Stimulated activated naive B cell treated with anti-CD40 and anti-IgM and Interleukin-4, amounts not matched to agents 10 μg/mL and 1 μg/mL and 100 μg/mL, for 72 hours (primary cell): ENCODE results near the gene CHTF18.
"Not testable (repeated sequence)": the region's sequence is repeated elsewhere in the genome, so short reads cannot be mapped to it uniquely, and the experiment has no call there.

Experiments used
- ATAC-seq, 2 donors: fragments of 150-1000 bp; cut with Tn5 transposase; replicated peaks; 2 replicates each; pipeline ENCODE4 v1.10.0; 2021; ENCODE audit warnings: moderate library complexity in 1 of 2
- DNase-seq: peaks from one replicate; pipeline ENCODE4 v3.0.0; 2021
- H3K27ac Mint-ChIP-seq: one replicate; pipeline ENCODE4 v1.8.0; 2022; ENCODE audit warnings: mild to moderate bottlenecking, mixed read lengths
- H3K27me3 Mint-ChIP-seq, 2 donors: one replicate each; pipeline ENCODE4 v1.8.0; 2022; ENCODE audit warnings: mixed read lengths in 2 of 2
- H3K36me3 Mint-ChIP-seq, 2 donors: one replicate each; pipeline ENCODE4 v1.8.0; 2022; ENCODE audit warnings: mixed read lengths in 2 of 2, mild to moderate bottlenecking in 1 of 2
- H3K4me1 Mint-ChIP-seq, 2 donors: one replicate each; pipeline ENCODE4 v1.8.0; 2022; ENCODE audit warnings: mixed read lengths in 2 of 2, mild to moderate bottlenecking in 1 of 2
- H3K4me3 Mint-ChIP-seq, 2 donors: one replicate each; pipeline ENCODE4 v1.8.0; 2022; ENCODE audit warnings: mild to moderate bottlenecking in 2 of 2, mixed read lengths in 2 of 2, moderate library complexity in 1 of 2
- H3K9me3 Mint-ChIP-seq, 2 donors: one replicate each; pipeline ENCODE4 v1.8.0; 2022; ENCODE audit warnings: mixed read lengths in 2 of 2, mild to moderate bottlenecking in 1 of 2

Gene CHTF18

DNA sequence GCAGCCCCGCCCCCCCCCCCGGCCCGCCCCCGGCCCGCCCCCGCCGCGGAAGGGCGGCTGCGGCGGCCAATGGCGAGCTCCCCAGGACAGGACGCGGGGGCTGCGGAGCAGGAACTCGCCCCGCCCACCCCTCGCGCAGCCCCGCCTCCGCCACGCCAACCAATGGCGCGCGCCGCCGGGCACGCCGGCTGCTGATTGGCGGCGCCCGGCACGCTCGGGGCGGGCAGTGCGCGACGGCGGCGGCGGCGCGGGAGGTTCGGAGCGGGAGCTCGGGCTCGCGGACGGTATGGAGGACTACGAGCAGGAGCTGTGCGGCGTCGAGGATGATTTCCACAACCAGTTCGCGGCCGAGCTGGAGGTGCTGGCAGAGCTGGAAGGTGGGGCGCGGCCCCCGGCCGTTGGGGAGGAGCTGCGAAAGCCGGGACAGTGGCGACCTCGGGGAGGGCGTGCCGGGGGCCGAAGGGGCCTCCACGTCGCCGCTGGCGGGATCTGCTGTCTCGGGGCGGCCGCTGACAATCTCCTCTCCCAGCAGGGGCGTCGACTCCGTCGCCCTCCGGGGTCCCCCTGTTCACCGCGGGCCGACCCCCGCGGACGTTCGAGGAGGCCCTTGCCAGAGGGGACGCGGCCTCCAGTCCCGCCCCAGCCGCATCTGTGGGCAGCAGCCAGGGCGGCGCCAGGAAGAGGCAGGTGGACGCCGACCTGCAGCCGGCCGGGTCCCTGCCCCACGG lies at the start of gene CHTF18:
Gene CHTF18, plus strand, starts transcription at position 222 of the 728 bp plus-strand sequence. Its CDS starts 65 bp downstream, at position 287.
- ATAC-seq (peak; percentile 86 to 92), DNase-seq (peak; percentile 92)
- Mint-ChIP-seq H3K27ac (peak within 1 kb of the TSS; percentile 87), H3K27me3 (no peaks in the 10 kb centered on the region), H3K4me3 (peak within 1 kb of the TSS; percentile 89 to 90), H3K4me1 (peaks cover 18 to 42% of the 10 kb centered on the region in 2 donors), H3K36me3 (peaks cover 22 to 25% of the 10 kb centered on the region in 2 donors), H3K9me3 (no peaks in the 10 kb centered on the region)

DNA sequence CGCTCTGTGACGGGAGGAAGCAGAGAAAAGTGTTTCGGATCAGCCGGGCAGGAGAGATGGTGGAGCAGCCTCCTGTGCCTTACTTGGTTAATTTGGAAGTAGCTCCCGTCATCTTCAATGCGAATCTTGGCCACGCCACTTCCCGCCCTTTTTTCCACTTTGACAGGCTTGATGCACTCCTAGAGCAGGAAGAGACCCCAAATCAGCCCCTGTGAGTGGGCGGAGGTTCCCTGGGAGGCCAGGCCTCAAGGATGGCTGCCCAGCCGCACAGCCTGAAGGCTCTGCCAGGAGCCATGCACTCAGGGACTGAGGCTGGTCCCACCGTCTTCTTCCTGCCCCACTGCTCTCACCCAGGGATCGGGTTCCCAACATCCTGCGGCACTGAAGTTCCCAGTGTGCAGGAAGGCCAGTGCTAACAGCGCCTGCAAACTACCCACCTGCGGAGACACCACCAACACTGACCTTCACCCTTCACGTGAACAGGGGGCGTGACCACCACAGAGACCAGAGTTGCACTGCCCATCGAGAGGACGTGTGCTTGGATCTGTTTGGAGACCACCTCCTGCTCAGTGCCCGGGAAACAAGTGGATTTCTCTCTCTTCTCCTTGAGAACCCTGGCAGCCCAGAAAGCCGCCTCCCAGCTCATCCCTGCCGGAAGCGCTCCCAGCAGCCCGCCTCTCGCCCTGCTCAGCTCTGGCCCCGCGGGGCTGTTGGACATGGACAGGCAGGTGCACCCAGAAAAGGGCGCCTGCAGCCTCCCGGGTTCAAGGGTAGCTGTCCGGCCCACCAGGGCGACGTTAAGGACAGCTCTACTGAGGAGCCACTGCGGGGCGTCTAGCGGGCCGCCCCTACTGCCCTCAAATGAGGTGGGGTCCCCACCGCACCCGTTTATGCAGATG lies 48.6 kb upstream of the CHTF18 start:
- Mint-ChIP-seq H3K36me3 (peaks cover 18 to 26% of the 10 kb centered on the region in 2 donors), H3K27me3 (no peaks in the 10 kb centered on the region), H3K27ac (peak overlapping the region; percentile 91), H3K9me3 (no peaks in the 10 kb centered on the region), H3K4me3 (peak overlapping the region; percentile 84 to 89), H3K4me1 (peaks cover 14 to 38% of the 10 kb centered on the region in 2 donors)
- ATAC-seq = peak in 1 of 2 donors; percentile 2
- DNase-seq = no peak

DNA sequence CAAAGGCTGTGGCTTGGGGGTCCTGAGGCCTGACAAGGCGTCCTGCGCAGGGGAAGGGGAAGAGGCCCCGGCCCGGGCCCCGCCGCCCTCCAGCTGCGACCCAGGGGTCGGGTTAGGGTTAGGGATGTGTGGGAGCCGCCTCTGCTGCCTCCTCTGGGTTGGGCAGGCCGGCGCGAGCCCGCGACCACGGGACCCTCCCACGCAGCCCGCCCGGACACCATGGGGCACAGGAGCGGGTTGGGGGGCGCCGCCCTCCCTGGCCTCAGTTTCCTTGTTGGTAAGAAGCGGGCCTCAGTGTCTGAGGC lies 48.0 kb upstream of the CHTF18 start:
- Mint-ChIP-seq H3K27ac (peak overlapping the region; percentile 91), H3K4me1 (peaks cover 11 to 33% of the 10 kb centered on the region in 2 donors), H3K4me3 (peak overlapping the region; percentile 84 to 89), H3K9me3 (no peaks in the 10 kb centered on the region), H3K27me3 (no peaks in the 10 kb centered on the region), H3K36me3 (peaks cover 15 to 22% of the 10 kb centered on the region in 2 donors)
- ATAC-seq (peak; percentile 29 to 50), DNase-seq (no peak)

DNA sequence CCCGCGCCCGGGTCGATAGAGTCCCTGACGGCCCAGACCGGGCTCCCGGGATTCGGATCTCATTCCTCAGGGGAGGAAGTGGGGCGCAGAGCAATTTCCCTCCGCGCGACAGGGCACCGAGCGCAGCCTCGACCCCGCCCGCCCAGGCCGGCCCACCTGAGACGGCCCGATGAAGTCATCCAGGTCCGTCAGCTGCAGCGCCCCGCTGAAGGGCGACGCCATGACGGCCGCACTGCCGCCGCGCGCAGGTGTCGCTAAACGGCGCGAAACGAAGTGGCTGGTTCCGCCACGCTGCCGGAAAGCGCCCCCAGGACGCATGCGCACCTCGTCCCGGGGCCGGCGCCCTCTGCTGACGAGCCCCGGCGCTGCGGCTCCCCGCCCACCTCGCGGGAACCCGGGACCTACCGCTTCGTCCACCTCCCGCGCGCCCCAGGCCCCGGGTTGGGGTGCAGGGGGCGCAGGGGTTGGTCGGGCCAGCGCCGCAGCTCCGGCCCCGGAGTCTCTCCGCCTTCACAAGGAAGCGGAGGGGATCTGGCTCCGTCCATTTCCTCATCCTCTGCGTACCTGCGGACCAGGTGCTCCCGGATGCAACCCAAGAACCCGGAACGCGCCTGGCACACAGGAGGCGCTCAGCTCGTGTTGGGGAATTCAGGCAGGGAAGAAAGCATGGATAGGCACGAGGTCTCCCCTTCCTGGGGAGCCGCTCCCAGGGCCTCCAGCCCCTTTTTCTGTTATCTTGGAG lies 47.5 kb upstream of the CHTF18 start, which contains the start of gene CIAO3:
Gene CIAO3, minus strand, starts transcription at position 234 of the 742 bp plus-strand sequence. Its CDS starts 12 bp downstream, at position 222.
- H3K27me3 Mint-ChIP-seq = peaks cover 0 to under 1% of the 10 kb centered on the region in 2 donors
- H3K4me1 Mint-ChIP-seq = peaks cover 10 to 31% of the 10 kb centered on the region in 2 donors
- DNase-seq (peak; percentile 91), ATAC-seq (peak; percentile 93 to 95)
- H3K36me3 Mint-ChIP-seq = peaks cover 13 to 17% of the 10 kb centered on the region in 2 donors
- no peaks in the 10 kb centered on the region for H3K9me3 Mint-ChIP-seq
- peak within 1 kb of the TSS; percentile 84 to 89 for H3K4me3 Mint-ChIP-seq
- H3K27ac Mint-ChIP-seq = peak within 1 kb of the TSS; percentile 91

DNA sequence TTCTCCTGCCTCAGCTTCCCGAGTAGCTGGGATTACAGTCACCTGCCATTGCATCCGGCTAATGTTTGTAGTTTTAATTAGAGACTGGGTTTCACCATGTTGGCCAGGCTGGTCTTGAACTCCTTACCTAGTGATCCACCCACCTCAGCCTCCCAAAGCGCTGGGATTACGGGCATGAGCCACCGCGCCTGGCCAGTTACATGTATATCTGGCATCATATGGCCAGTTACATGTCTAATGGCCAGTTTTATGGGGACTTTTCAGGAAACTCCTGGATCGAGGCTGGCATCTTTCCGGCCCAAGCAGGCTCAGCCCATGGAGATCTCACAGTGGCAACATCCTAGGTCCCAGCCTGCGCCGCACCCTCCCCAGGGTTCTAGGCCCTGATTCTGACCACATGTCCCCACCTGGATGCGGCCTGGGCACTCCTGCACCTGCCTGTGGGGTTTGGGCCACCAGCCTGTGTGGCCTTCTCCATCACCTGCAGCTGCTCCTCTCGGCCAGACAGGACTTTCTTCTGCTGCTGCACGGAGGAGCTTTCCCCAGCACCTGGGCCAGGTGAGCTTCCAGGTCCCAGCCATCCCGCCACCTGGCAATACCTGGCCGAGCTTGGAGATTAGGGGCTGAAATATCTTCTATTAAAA lies 46.3 kb upstream of the CHTF18 start:
- ATAC-seq (no peak), DNase-seq (no peak)
- no peaks in the 10 kb centered on the region for H3K9me3 Mint-ChIP-seq
- peaks cover 8% of the 10 kb centered on the region in 2 donors for H3K36me3 Mint-ChIP-seq
- peak overlapping the region; percentile 84 to 89 for H3K4me3 Mint-ChIP-seq
- H3K4me1 Mint-ChIP-seq = peaks cover 10 to 31% of the 10 kb centered on the region in 2 donors
- H3K27me3 Mint-ChIP-seq = peaks cover 0 to 9% of the 10 kb centered on the region in 2 donors
- peak overlapping the region; percentile 86 for H3K27ac Mint-ChIP-seq

DNA sequence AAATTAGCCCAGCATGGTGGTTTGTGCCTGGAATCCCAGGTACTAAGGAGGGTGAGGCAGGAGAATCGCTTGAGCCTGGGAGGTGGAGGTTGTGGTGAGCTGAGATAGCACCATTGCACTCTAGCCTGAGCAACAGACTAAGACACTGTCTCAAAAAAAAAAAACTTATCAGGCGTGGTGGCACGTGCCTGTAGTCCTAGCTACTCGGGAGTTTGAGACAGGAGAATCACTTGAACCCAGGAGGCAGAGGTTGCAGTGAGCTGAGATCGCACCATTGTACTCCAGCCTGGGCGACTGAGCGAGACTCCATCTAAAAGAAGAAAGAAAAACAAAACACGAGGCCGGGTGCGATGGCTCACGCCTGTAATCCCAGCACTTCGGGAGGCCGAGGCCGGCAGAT lies 45.5 kb upstream of the CHTF18 start:
- not testable (repeated sequence) for H3K36me3 Mint-ChIP-seq

DNA sequence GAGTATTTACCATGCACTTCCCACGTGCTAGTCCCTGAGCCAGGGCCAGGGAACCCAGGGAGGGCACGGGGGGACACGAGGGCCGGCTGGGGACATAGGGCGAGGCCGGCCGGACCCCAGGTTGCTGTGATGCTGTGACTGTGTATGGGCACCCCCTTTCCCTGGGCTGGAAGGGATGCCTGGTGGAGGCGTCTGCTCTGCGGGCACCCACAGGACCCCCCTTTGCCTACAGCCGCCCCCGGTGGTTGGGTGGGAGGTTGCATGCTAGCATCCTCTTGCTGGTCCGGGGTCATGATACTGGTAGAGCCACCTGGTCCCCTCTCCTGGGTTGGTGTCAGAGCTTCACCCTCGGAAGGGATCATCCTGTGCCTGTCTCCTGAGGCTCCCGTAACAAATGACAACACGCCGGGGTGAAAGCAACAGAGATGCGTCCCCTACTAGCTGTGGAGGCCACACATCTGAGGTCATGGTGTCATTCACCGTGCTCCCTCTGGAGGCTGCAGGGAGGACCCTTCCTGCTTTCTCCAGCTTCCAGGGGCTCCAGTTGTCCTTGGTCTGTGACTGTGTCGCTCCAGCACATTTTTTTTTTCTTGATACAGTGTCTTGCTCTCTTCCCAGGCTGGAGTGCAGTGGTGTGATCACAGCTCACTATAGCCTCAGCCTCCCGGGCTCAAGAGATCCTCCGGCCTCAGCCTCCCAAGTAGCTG lies 44.5 kb upstream of the CHTF18 start:
- ATAC-seq = no peak
- Mint-ChIP-seq H3K27me3 (peaks cover 0 to 9% of the 10 kb centered on the region in 2 donors), H3K4me1 (peaks cover 6 to 14% of the 10 kb centered on the region in 2 donors), H3K4me3 (no peak overlapping the region), H3K9me3 (no peaks in the 10 kb centered on the region), H3K36me3 (peaks cover 0 to 2% of the 10 kb centered on the region in 2 donors), H3K27ac (no peak overlapping the region)
- DNase-seq = no peak

More for the DNA sequence above, 45.5 kb upstream of the CHTF18 start:
- ATAC-seq, H3K27me3 Mint-ChIP-seq, H3K9me3 Mint-ChIP-seq, DNase-seq, H3K27ac Mint-ChIP-seq, H3K4me3 Mint-ChIP-seq: not testable (repeated sequence)
- peaks cover 8 to 24% of the 10 kb centered on the region in 2 donors for H3K4me1 Mint-ChIP-seq

DNA sequence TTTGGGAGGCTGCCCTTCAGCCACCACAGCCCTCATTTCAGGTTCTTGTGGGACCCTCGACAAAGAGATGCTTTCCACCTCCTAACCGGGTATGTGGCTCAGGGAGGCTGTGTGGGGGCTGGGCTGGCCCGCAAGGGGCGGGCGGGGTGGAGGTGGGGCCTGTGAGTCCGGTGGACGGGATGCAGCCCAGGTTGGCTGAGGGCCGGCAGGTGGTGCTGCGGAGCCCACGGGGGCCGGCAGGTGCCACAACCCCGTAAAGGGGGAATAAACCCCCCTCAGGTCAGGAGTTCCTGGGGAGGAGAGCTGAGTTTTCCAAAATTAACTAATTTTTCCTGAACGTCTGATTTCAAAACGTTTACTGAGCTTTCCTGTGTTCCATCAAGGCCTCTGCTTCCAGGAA lies 42.7 kb upstream of the CHTF18 start:
- no peaks in the 10 kb centered on the region for H3K4me1 Mint-ChIP-seq
- H3K4me3 Mint-ChIP-seq = no peak overlapping the region
- no peak for DNase-seq
- H3K27ac Mint-ChIP-seq = no peak overlapping the region
- no peaks in the 10 kb centered on the region for H3K9me3 Mint-ChIP-seq
- no peaks in the 10 kb centered on the region for H3K36me3 Mint-ChIP-seq
- peaks cover 0 to 10% of the 10 kb centered on the region in 2 donors for H3K27me3 Mint-ChIP-seq
- peak; percentile 24 to 40 for ATAC-seq

DNA sequence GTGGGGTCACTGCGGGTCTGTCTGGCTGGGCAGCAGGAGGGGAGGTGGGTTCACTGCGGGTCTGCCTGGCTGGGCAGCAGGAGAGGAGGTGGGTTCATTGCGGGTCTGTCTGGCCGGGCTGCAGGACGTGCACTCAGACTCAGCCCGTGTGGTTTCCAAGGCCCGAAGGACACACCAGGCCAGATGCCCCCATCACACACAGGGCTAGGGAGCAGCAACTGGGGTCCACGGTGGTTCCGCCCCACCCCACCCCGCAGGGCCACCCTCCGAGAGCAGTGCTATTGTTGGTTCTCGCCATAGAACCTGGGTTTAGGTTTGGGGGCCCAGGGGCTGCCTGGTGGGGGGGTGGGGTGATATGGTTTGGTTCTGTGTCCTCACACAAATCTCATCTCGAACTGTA lies 41.8 kb upstream of the CHTF18 start:
- no peak overlapping the region for H3K27ac Mint-ChIP-seq
- no peak overlapping the region for H3K4me3 Mint-ChIP-seq
- no peaks in the 10 kb centered on the region for H3K9me3 Mint-ChIP-seq
- peaks cover 0 to 16% of the 10 kb centered on the region in 2 donors for H3K27me3 Mint-ChIP-seq
- no peaks in the 10 kb centered on the region for H3K4me1 Mint-ChIP-seq
- DNase-seq (no peak), ATAC-seq (no peak)
- H3K36me3 Mint-ChIP-seq = no peaks in the 10 kb centered on the region

DNA sequence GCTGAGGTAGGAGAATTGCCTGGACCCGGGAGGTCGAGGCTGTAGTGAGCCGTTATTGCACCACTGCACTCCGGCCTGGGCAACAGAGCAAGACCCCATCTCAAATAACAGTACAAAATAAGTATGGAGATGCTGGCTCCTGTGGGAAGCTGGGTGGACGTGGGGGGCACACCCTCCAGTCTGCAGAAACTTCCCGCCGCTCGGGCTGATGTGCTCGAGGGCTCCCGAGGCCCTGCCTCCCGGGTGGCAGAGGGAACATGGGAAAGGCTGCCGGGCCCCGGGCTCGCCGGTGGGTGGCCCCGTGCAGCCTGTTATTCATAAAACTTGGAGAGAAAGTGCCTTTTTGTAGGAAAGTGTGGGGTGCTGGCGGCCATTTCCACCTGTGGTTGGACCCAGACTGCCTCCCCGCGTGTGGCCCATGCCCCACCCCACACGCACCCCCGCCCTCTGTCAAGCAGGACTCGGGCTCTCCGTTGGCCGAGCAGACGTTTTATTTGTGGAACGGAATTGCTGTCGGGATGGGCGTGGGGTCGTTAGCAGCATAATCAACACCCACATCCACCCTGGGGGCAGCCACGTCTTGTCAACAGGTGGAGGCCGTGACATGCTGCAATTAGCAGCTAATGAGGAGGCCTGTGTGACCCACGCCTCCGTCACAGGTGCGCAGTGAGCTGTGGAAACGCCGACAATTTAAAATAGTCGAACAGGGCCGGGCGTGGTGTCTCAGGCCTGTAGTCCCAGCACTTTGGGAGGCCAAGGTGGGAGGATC lies 40.3 kb upstream of the CHTF18 start:
- no peak overlapping the region for H3K27ac Mint-ChIP-seq
- peaks cover 0 to 23% of the 10 kb centered on the region in 2 donors for H3K27me3 Mint-ChIP-seq
- H3K36me3 Mint-ChIP-seq = no peaks in the 10 kb centered on the region
- H3K4me1 Mint-ChIP-seq = no peaks in the 10 kb centered on the region
- no peaks in the 10 kb centered on the region for H3K9me3 Mint-ChIP-seq
- no peak for ATAC-seq
- no peak for DNase-seq
- no peak overlapping the region for H3K4me3 Mint-ChIP-seq

DNA sequence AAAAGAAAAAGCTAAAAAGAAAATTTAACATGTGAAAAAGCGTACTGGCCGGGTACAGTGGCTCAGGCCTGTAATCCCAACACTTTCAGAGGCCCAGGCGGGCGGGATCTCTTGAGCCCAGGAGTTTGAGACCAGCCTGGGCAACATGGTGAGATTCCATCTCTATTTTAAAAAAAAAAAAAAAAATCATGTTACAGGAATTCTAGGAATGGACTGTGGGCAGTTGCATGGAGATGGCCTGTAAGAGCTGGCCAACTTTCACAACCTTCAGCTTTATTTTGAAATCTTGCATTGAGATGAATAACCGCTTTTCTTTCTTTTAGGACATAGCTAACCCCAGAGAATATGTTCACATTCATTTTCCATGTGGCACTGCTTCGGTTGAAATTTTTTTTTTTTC lies 39.4 kb upstream of the CHTF18 start:
- Mint-ChIP-seq H3K27ac (no peak overlapping the region), H3K9me3 (no peaks in the 10 kb centered on the region), H3K27me3 (peaks cover 0 to 23% of the 10 kb centered on the region in 2 donors), H3K4me1 (no peaks in the 10 kb centered on the region), H3K4me3 (no peak overlapping the region), H3K36me3 (no peaks in the 10 kb centered on the region)
- no peak for DNase-seq
- no peak for ATAC-seq

DNA sequence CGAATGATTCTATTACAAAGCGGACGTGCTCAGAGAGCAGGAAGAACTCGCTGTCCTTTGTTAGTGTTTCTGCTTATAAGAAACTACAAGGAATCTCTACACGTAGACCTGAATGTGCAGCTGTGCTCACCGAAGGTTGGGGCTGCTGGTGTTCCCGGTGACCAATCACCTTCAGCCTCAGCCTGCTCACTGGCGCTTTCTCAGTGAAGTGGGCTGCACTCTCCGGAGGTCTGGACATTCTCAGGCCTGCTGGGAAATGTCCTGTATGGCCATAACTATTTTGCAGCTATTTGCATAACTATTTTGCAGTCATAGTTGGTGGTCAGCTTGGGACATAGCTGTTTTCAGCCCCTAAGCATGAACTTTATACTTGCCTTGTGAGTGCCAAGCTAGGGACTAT lies 37.9 kb upstream of the CHTF18 start:
- Mint-ChIP-seq H3K27me3 (peaks cover 0 to 23% of the 10 kb centered on the region in 2 donors), H3K9me3 (no peaks in the 10 kb centered on the region), H3K4me1 (peaks cover 2 to 4% of the 10 kb centered on the region in 2 donors), H3K4me3 (no peak overlapping the region), H3K36me3 (no peaks in the 10 kb centered on the region), H3K27ac (no peak overlapping the region)
- DNase-seq (no peak), ATAC-seq (no peak)
